ENCODE results near the gene CARS2. TPM values are rescaled to one million over a fixed set of nuclear protein-coding genes. Genes with fewer than 3 reads are reported as not detected.
A peak's percentile ranks its signal among the peaks of the same experiment; 100 is the strongest.
"Not testable (repeated sequence)": the region's sequence is repeated elsewhere in the genome, so short reads cannot be mapped to it uniquely, and the experiment has no call there.

Gene CARS2
- total and polyA plus RNA-seq, 7 donors: 35.4 to 77.5 (median 45.7) TPM

- peak overlapping the region in 1 of 4 donors; percentile 54 for H3K27ac ChIP-seq
- TF ChIP-seq POLR2AphosphoS5 (IDR thresholded peaks at IDR 0.05) (no peak), CTCF (IDR thresholded peaks at IDR 0.05) (no peak), EP300 (IDR thresholded peaks at IDR 0.05) (no peak), POLR2A (IDR thresholded peaks at IDR 0.05) (no peak)
- H3K36me3 ChIP-seq: peaks cover 6 to 67% (median 24%) of the 10 kb centered on the region in 4 donors
- no peaks in the 10 kb centered on the region for H3K27me3 ChIP-seq
- DNase-seq: no peak
- H3K4me3 ChIP-seq: no peak overlapping the region
- intact Hi-C loops (cut with DNase I): no loop called here
- no peaks in the 10 kb centered on the region for H3K4me1 ChIP-seq
- H3K9me3 ChIP-seq: no peaks in the 10 kb centered on the region
- WGBS, 2 donors: 98% methylated on average over 25 of the region's 25 CpGs
Measured at GRCh38 chr13:110662091-110662490, 43.8 kb downstream of the CARS2 start.

GRCh38 chr13:110661256-110661655 is 44.7 kb downstream of the CARS2 start:
- intact Hi-C loops (cut with DNase I): no loop called here
- Histone ChIP-seq H3K9me3 (no peaks in the 10 kb centered on the region), H3K36me3 (peaks cover 6 to 63% (median 19%) of the 10 kb centered on the region in 4 donors), H3K27ac (no peak overlapping the region), H3K4me3 (no peak overlapping the region), H3K27me3 (no peaks in the 10 kb centered on the region), H3K4me1 (no peaks in the 10 kb centered on the region)
- 96 to 98% methylated on average over 3 of the region's 3 CpGs for WGBS, 2 donors
- no peak for TF ChIP-seq EP300 (IDR thresholded peaks at IDR 0.05)
- no peak for TF ChIP-seq POLR2AphosphoS5 (IDR thresholded peaks at IDR 0.05)
- no peak for TF ChIP-seq POLR2A (IDR thresholded peaks at IDR 0.05)
- no peak for TF ChIP-seq CTCF (IDR thresholded peaks at IDR 0.05)
- DNase-seq: no peak

GRCh38 chr13:110658218-110658911 is 47.6 kb downstream of the CARS2 start:
- intact Hi-C loops (cut with DNase I): not testable (repeated sequence)
- WGBS, 2 donors: 69 to 77% methylated on average over 6 of the region's 6 CpGs

GRCh38 chr13:110657196-110657595 is 48.7 kb downstream of the CARS2 start:
- intact Hi-C loops (cut with DNase I): no loop called here
- 97 to 98% methylated on average over 7 of the region's 7 CpGs for WGBS, 2 donors
- peaks cover 0 to 43% (median 6%) of the 10 kb centered on the region in 4 donors for H3K36me3 ChIP-seq
- no peak for TF ChIP-seq CTCF (IDR thresholded peaks at IDR 0.05)
- no peak for TF ChIP-seq POLR2AphosphoS5 (IDR thresholded peaks at IDR 0.05)
- no peak for TF ChIP-seq EP300 (IDR thresholded peaks at IDR 0.05)
- no peak for TF ChIP-seq POLR2A (IDR thresholded peaks at IDR 0.05)
- no peak for DNase-seq
- H3K4me1 ChIP-seq: no peaks in the 10 kb centered on the region
- H3K9me3 ChIP-seq: no peaks in the 10 kb centered on the region
- no peak overlapping the region for H3K27ac ChIP-seq
- H3K27me3 ChIP-seq: no peaks in the 10 kb centered on the region
- H3K4me3 ChIP-seq: no peak overlapping the region

More at GRCh38 chr13:110658218-110658911, 47.6 kb downstream of the CARS2 start:
- not testable (repeated sequence) for H3K27ac ChIP-seq, H3K27me3 ChIP-seq, H3K9me3 ChIP-seq, DNase-seq, H3K4me3 ChIP-seq, H3K4me1 ChIP-seq
- H3K36me3 ChIP-seq: peaks cover 6 to 47% (median 9%) of the 10 kb centered on the region in 4 donors

GRCh38 chr13:110653851-110654250 is 52.1 kb downstream of the CARS2 start:
- Histone ChIP-seq H3K4me3 (no peak overlapping the region), H3K27ac (no peak overlapping the region), H3K9me3 (no peaks in the 10 kb centered on the region), H3K4me1 (no peaks in the 10 kb centered on the region), H3K27me3 (no peaks in the 10 kb centered on the region), H3K36me3 (peaks cover 0 to 50% (median 11%) of the 10 kb centered on the region in 4 donors)
- TF ChIP-seq CTCF (IDR thresholded peaks at IDR 0.05): no peak
- DNase-seq: peak; percentile 54
- intact Hi-C loops (cut with DNase I): no loop called here
- WGBS, 2 donors: 96 to 97% methylated on average over 14 of the region's 14 CpGs

All from sigmoid colon (tissue), 7 donors.